HUES6 (cell line): Measurements from ENCODE around the gene SEMG1.

Source experiments
- H3K27ac ChIP-seq: 2 replicates; pipeline ENCODE4 v1.7.0; 2013; ENCODE audit warnings: low read depth, mild to moderate bottlenecking, low read length, inconsistent platforms
- H3K27me3 ChIP-seq: 2 replicates; pipeline ENCODE4 v1.6.1; 2013; ENCODE audit warnings: low read length; ENCODE audit not compliant: control insufficient read depth, insufficient read depth
- H3K36me3 ChIP-seq: 2 replicates; pipeline ENCODE4 v1.6.1; 2013; ENCODE audit warnings: low read length; ENCODE audit not compliant: control insufficient read depth, insufficient read depth
- H3K4me1 ChIP-seq: 2 replicates; pipeline ENCODE4 v1.6.1; 2013; ENCODE audit warnings: low read length; ENCODE audit not compliant: control insufficient read depth, insufficient read depth
- H3K4me3 ChIP-seq: 2 replicates; pipeline ENCODE4 v1.5.1; 2013; ENCODE audit warnings: low read depth, low read length
- H3K9ac ChIP-seq: one replicate; pipeline ENCODE4 v1.6.1; 2013; ENCODE audit warnings: mild to moderate bottlenecking, low read length
- H3K9me3 ChIP-seq: 2 replicates; pipeline ENCODE4 v1.6.1; 2013; ENCODE audit warnings: low read depth, low read length; ENCODE audit not compliant: control insufficient read depth, insufficient read depth

SEMG1 gene

DNA sequence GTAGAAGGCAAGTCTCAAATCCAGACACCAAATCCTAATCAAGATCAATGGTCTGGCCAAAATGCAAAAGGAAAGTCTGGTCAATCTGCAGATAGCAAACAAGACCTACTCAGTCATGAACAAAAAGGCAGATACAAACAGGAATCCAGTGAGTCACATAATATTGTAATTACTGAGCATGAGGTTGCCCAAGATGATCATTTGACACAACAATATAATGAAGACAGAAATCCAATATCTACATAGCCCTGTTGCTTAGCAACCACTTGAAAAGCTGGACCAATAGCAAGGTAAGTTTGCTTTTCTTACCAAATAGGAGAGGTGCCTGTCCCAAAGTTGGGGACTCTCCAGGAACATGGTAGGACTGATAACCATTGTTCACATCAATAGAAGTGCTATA, 16.3 kb downstream of the SEMG1 start:
- Histone ChIP-seq H3K9ac (no peak overlapping the region), H3K36me3 (no peaks in the 10 kb centered on the region), H3K27me3 (peaks cover 36% of the 10 kb centered on the region), H3K4me1 (no peaks in the 10 kb centered on the region), H3K27ac (no peak overlapping the region), H3K9me3 (no peaks in the 10 kb centered on the region), H3K4me3 (no peak overlapping the region)

DNA sequence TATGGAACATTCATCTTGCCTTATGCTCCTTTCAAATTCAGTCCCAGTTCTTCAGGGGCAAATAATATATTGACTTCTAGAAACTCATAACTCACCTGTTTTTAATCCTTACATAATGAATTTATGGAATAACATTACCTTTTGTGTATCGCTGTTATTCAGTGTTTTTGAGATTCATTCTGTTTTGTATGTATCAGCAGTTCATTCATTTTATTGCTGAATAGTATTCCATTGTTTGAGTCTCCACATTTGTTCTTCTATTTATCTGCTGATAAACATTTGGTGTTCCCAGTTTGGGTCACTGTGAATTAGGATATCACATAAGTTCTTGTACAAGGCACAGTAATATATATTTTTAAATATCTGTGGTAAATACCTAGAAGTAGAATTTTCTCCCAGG, 19.5 kb downstream of the SEMG1 start:
- no peak overlapping the region for H3K9ac ChIP-seq
- H3K27me3 ChIP-seq = peaks cover 33% of the 10 kb centered on the region
- no peaks in the 10 kb centered on the region for H3K9me3 ChIP-seq
- H3K36me3 ChIP-seq = no peaks in the 10 kb centered on the region
- no peak overlapping the region for H3K27ac ChIP-seq
- H3K4me1 ChIP-seq = no peaks in the 10 kb centered on the region
- no peak overlapping the region for H3K4me3 ChIP-seq

DNA sequence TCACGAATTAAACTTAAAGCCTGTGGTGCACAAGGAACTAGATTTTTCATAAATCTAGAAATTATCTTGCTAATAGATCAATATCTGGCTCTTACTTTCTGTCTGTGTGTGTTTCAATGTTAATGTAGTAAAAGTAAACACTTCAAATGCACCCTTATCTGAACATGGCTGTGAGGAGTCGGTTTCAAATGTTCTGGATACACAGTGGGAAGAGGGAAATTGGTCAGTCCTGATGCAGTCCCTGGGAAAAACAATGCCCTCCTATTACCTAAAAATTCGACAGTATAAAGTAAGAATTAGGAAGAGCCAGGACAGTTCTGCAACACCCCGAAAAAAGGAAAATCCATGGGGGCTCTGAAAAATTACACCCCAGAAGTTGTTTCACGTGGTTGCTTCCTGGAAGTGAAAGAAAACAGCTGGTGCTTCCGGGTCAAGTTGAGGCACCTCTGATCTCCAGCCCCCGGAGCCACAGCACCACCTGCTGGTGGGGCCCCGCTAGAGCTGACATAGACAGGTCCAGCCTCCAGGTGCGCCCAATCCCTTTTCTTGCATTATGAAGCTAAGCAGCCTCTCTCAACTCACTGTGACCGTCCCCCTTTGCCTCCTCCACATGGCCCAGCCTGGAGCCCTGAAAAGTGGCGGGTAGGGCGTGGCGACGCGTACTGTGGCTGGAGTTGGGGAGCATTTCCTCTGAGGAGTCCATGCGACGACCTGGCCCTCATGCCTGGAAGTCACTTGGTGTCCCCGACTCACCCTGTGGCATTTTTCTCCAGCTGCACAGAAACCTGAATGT, 22.6 kb downstream of the SEMG1 start:
- no peaks in the 10 kb centered on the region for H3K9me3 ChIP-seq
- H3K4me1 ChIP-seq = no peaks in the 10 kb centered on the region
- H3K27me3 ChIP-seq = peaks cover 13% of the 10 kb centered on the region
- no peaks in the 10 kb centered on the region for H3K36me3 ChIP-seq
- H3K9ac ChIP-seq = no peak overlapping the region
- no peak overlapping the region for H3K27ac ChIP-seq
- no peak overlapping the region for H3K4me3 ChIP-seq

DNA sequence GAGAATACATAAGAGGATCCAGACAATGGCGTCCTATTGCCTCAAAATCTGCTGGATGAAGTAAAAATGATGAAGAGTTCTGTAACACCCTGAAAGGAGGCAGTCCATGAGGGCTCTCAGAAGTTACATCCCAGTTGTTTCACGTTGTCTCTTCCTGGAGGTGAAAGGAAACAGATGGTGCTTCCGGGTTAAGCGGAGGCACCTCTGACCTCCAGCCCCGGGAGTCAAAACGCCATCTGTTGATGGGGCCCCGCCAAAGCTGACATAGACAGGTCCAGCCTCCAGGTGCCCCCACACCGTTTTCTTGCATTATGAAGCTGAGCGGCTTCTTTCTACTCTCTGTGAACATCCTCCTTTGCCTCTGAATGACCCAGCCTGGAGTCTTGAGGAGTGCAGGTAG, 23.8 kb downstream of the SEMG1 start:
- Histone ChIP-seq H3K9me3 (no peaks in the 10 kb centered on the region), H3K27ac (no peak overlapping the region), H3K27me3 (peaks cover 7% of the 10 kb centered on the region)

DNA sequence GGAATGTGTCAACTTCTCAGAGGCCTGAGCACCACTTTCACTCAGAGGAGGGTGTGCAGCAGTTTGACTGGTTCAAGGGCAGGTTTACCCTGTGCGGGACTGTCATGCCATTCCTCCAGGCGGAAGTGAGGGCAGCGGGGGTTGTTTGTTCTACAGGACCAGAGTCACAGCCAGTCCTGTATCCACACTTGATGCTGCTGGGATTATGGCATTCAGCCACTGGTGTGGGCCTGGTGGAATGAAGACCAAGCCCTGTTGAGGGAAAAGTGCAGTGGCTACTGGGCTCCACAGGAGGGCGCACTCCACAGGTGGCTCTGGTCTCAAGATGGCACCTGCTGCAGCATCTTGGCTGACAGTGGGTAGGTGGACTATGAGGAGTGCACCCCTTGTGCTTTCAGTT, 29.2 kb downstream of the SEMG1 start:
- Histone ChIP-seq H3K4me3 (no peak overlapping the region), H3K9ac (no peak overlapping the region), H3K27ac (no peak overlapping the region), H3K9me3 (no peaks in the 10 kb centered on the region), H3K36me3 (no peaks in the 10 kb centered on the region), H3K4me1 (no peaks in the 10 kb centered on the region), H3K27me3 (no peaks in the 10 kb centered on the region; the same call in 1 of the 2 replicates)

More for the DNA sequence above, 23.8 kb downstream of the SEMG1 start:
- Histone ChIP-seq H3K36me3 (no peaks in the 10 kb centered on the region), H3K4me1 (no peaks in the 10 kb centered on the region), H3K4me3 (no peak overlapping the region), H3K9ac (no peak overlapping the region)

DNA sequence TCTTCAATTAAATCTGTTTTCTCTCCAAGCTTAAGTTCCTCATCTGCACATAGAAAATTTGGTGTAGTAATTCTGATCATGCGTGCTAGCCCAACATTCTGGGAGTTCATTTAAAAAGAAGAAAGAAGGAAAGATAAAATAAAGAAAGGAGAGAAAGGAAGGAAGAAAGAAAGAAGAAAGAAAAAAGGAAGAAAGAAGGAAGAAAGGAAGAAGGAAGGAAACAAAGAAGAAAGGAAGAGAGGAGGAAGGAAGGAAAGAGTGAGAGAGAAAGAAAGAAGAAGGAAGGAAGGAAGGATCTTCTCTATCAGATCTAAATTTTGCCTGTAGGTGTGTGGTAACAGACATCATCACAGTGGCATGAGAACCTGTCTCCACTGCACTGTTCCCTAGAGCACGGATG, 31.3 kb downstream of the SEMG1 start:
- H3K4me3 ChIP-seq = no peak overlapping the region
- no peaks in the 10 kb centered on the region for H3K9me3 ChIP-seq
- H3K27ac ChIP-seq = no peak overlapping the region
- peaks cover 5% of the 10 kb centered on the region; the same call in 1 of the 2 replicates for H3K27me3 ChIP-seq
- no peaks in the 10 kb centered on the region for H3K4me1 ChIP-seq
- no peaks in the 10 kb centered on the region for H3K36me3 ChIP-seq
- no peak overlapping the region for H3K9ac ChIP-seq

DNA sequence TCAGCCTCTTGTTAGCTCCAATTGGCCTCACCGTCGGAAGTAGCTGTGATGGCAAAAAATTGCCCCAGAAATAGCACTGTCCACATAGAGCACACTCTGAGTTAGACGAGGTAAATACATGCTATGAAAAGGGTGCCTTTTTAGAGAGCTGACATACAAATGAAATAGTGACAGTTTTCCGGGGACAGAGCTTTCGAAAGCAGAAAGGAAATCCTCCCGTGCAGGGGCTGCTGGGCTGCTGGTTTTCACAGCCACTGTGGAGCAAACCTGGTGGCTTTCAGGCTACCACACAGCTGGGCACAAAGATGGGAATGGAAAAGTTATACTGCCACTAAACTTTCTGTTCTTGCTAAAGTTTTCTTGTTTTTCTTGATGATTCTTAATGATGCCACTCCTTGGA, 39.3 kb downstream of the SEMG1 start:
- Histone ChIP-seq H3K9me3 (no peaks in the 10 kb centered on the region), H3K4me3 (no peak overlapping the region), H3K9ac (no peak overlapping the region), H3K4me1 (no peaks in the 10 kb centered on the region), H3K36me3 (no peaks in the 10 kb centered on the region), H3K27me3 (peaks cover 27% of the 10 kb centered on the region), H3K27ac (no peak overlapping the region)

DNA sequence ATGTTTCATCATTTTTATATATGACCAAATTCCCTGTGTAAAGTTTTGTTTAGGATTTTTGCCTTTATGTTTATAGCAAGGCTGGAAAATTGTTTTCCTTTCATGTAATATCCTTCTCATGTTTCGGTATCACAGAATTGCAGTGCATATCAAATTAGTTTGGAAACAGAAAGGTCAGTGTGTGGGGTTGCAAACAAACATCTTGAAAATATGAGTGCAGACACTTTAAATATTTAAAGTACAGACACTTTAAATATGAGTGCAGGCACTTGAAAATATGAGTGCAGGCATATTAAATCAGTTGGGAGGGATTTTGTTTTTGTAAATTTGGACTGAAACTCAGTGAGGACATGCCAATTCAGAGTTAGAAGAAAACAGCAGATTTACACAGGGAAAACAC, 41.0 kb downstream of the SEMG1 start:
- H3K27ac ChIP-seq = no peak overlapping the region
- no peaks in the 10 kb centered on the region for H3K4me1 ChIP-seq
- no peaks in the 10 kb centered on the region for H3K36me3 ChIP-seq
- H3K27me3 ChIP-seq = peaks cover 22% of the 10 kb centered on the region
- no peaks in the 10 kb centered on the region for H3K9me3 ChIP-seq
- no peak overlapping the region for H3K4me3 ChIP-seq
- no peak overlapping the region for H3K9ac ChIP-seq

DNA sequence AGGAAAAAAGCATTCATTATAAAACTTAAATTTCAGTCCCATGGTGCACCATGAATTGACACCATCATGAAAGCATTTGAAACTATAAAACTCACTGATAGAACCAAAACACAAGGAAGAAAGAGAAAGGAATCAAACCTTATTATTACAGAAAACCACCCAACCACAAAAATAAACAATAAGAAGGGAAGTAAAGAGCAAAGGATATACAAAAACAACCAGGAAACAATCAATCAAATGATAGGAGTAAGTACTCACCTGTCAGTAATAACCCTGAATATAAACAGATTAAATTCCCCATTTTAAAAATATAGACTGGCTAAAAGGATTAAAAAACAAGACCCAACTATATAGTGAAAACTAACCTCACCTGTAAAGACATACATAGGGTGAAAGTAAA, 41.8 kb downstream of the SEMG1 start:
- no peak overlapping the region for H3K9ac ChIP-seq
- H3K4me1 ChIP-seq = no peaks in the 10 kb centered on the region
- H3K9me3 ChIP-seq = no peaks in the 10 kb centered on the region
- no peaks in the 10 kb centered on the region for H3K36me3 ChIP-seq
- H3K4me3 ChIP-seq = no peak overlapping the region
- H3K27me3 ChIP-seq = peaks cover 22% of the 10 kb centered on the region
- H3K27ac ChIP-seq = no peak overlapping the region

DNA sequence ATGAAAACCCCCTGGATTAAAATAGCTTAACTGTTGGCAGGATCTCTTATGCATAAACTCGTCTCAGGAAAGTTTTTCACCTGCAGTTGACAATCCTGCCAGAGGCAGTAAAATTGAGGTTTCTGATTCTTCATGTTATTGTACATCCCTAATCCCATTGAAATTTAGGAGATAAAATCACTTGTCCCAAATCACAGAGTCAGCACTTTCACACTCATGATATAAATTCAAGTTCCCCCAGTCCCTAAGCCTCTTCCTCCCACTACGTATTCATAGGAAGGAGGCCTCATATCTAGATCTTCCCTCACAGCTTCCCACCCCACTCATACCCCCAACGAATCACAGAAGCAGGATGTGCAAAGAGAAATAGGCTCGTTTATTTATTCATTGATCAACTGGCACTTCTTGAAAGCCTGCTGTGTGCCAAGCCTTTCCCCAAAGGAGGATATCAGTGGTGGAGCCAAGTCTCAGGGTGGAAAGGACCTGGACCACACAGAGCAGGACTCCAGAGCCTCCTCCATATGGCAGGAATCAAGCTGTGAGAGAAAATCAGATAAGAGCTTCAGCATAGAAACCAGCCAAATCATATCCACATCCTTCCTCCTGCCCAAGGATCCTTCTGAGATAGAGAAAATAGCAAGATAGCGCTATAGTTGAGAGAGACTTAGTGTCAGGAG, 45.2 kb downstream of the SEMG1 start:
- Histone ChIP-seq H3K27me3 (no peaks in the 10 kb centered on the region), H3K9ac (no peak overlapping the region), H3K36me3 (no peaks in the 10 kb centered on the region), H3K4me1 (no peaks in the 10 kb centered on the region; the same call in 1 of the 2 replicates), H3K27ac (no peak overlapping the region), H3K4me3 (no peak overlapping the region), H3K9me3 (no peaks in the 10 kb centered on the region)

DNA sequence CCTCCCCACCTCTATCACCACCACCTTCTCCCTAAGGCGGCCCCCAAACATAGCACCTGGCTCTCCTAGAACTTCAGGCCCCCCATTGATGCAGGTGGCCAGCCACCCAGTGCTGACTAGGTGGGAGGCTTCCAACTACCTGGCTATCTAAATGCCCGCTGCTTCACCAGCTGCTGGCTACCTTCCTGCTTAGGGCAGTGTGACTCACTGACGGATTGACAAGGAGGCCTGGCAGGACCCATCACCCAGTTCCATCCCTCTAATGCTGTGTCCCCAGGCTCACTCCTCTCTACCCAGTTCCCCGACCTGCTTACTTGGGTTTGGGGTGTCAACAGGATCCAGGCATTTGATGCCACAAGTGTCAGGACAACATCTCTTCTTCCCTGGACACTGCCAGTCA, 46.4 kb downstream of the SEMG1 start:
- no peaks in the 10 kb centered on the region for H3K27me3 ChIP-seq
- H3K9ac ChIP-seq = no peak overlapping the region
- no peaks in the 10 kb centered on the region for H3K36me3 ChIP-seq
- no peak overlapping the region for H3K27ac ChIP-seq
- no peak overlapping the region for H3K4me3 ChIP-seq
- peaks cover 2% of the 10 kb centered on the region for H3K4me1 ChIP-seq
- H3K9me3 ChIP-seq = no peaks in the 10 kb centered on the region
